ENCODE results near the gene OGA.

DNA sequence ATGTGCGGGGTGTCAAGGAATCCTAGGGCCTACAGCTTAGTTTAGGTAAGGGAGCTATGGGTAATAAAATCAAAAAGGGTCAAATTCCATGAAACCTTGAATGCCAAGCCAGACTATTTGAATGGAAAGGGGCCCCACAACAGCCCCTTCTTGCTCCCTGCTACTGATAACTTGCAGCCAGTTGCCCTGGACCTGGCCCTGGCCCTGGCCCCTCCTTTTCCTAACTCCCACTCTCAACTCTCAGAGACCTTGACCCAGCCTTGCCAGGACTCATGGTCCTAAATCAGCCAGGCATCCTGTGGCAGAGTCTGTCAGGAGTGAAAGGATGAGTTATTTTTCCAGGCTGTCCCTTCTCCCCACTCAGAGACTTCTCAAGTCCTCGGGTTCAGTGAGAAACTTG, 19.5 kb upstream of the OGA start:
- TF ChIP-seq, protein P1, sequence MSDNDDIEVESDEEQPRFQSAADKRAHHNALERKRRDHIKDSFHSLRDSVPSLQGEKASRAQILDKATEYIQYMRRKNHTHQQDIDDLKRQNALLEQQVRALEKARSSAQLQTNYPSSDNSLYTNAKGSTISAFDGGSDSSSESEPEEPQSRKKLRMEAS (IDR thresholded peaks at IDR 0.05; ENCODE audit: low read depth, low read length) = no peak
- TF ChIP-seq, protein P2, sequence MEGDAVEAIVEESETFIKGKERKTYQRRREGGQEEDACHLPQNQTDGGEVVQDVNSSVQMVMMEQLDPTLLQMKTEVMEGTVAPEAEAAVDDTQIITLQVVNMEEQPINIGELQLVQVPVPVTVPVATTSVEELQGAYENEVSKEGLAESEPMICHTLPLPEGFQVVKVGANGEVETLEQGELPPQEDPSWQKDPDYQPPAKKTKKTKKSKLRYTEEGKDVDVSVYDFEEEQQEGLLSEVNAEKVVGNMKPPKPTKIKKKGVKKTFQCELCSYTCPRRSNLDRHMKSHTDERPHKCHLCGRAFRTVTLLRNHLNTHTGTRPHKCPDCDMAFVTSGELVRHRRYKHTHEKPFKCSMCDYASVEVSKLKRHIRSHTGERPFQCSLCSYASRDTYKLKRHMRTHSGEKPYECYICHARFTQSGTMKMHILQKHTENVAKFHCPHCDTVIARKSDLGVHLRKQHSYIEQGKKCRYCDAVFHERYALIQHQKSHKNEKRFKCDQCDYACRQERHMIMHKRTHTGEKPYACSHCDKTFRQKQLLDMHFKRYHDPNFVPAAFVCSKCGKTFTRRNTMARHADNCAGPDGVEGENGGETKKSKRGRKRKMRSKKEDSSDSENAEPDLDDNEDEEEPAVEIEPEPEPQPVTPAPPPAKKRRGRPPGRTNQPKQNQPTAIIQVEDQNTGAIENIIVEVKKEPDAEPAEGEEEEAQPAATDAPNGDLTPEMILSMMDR (IDR thresholded peaks at IDR 0.05; ENCODE audit: low read depth, low read length) = no peak
- TF ChIP-seq POLR2A (IDR thresholded peaks at IDR 0.05; ENCODE audit: extremely low read depth, insufficient read length) = no peak
- no peak for TF ChIP-seq MYC (IDR thresholded peaks at IDR 0.05; ENCODE audit: low read depth, low read length)
